ENCODE results near the gene TMEM163.

DNA sequence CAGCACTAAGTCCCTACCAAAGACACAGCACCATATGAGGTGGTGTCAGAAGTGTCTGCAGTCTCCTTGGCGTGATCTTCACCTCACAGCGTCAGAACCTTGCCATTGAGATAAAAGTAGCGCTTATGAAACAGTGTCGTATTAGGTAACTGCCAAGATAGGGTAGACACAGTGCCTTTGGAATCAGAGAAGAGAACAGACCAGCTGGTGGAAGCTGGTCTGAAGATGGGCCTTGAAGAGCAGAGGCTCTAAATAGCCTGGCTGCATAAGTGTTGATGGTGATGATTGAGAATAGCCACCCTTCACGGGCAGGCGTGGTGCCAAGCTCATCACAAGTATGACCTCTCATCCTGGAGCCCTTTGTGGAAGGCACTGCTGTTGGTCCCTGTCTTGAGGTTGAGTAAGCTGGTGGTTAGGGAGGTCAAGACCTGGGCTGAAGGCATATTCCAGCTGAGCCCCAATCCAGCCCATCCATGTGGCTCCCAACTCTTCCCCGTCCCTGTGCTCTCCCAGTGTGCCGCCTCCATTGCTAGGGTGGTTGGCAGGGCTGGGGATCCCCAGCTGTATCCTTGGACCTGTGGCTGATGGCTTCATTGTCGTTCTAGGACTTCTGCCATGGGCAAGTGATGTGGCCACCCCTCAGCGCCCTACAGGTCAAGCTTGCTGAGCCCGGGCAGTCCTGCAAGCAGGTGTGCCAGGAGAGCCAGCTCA lies 277.5 kb downstream of the TMEM163 start:
- TF ChIP-seq, protein P1, sequence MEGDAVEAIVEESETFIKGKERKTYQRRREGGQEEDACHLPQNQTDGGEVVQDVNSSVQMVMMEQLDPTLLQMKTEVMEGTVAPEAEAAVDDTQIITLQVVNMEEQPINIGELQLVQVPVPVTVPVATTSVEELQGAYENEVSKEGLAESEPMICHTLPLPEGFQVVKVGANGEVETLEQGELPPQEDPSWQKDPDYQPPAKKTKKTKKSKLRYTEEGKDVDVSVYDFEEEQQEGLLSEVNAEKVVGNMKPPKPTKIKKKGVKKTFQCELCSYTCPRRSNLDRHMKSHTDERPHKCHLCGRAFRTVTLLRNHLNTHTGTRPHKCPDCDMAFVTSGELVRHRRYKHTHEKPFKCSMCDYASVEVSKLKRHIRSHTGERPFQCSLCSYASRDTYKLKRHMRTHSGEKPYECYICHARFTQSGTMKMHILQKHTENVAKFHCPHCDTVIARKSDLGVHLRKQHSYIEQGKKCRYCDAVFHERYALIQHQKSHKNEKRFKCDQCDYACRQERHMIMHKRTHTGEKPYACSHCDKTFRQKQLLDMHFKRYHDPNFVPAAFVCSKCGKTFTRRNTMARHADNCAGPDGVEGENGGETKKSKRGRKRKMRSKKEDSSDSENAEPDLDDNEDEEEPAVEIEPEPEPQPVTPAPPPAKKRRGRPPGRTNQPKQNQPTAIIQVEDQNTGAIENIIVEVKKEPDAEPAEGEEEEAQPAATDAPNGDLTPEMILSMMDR (IDR thresholded peaks at IDR 0.05; ENCODE audit: poor library complexity): no peak
- TF ChIP-seq EZH2phosphoT487 (IDR thresholded peaks at IDR 0.05; ENCODE audit: low read depth, severe bottlenecking, unreplicated experiment): no peak

Measured in hepatocyte (in vitro differentiated cells).